Osteoblast (primary cell): ENCODE measurements around the gene SYNDIG1L. TPM values are rescaled to one million over a fixed set of nuclear protein-coding genes. Genes with fewer than 3 reads are reported as not detected.

Source experiments
- DNase-seq: peaks from one replicate; pipeline ENCODE4 v3.0.0; 2011; ENCODE audit warnings: low spot score, mixed read lengths; ENCODE audit not compliant: insufficient read length; ENCODE audit errors: missing footprints
- H2AFZ ChIP-seq: 2 replicates; pipeline ENCODE4 v1.6.0; 2011; ENCODE audit warnings: mild to moderate bottlenecking, low read length
- H3K27ac ChIP-seq: 2 replicates; pipeline ENCODE4 v1.5.1; 2011; ENCODE audit warnings: mild to moderate bottlenecking, low read depth, low read length, moderate library complexity
- H3K27me3 ChIP-seq: 2 replicates; pipeline ENCODE4 v1.6.0; 2012; ENCODE audit warnings: mild to moderate bottlenecking, control low read depth, inconsistent platforms, low read length, moderate library complexity; ENCODE audit not compliant: insufficient read depth
- H3K36me3 ChIP-seq: 2 replicates; pipeline ENCODE4 v1.5.1; 2011; ENCODE audit warnings: mild to moderate bottlenecking, low read length, control low read depth, moderate library complexity; ENCODE audit not compliant: insufficient read depth
- H3K4me1 ChIP-seq: 2 replicates; pipeline ENCODE4 v1.5.1; 2011; ENCODE audit warnings: mild to moderate bottlenecking, low read length, control low read depth, moderate library complexity; ENCODE audit not compliant: insufficient read depth
- H3K4me2 ChIP-seq: 2 replicates; pipeline ENCODE4 v1.6.0; 2011; ENCODE audit warnings: mild to moderate bottlenecking, low read length; ENCODE audit not compliant: insufficient read depth
- H3K4me3 ChIP-seq: fragments of 200-600 bp; sonication (generic); 3 replicates; pipeline ENCODE4 v1.5.1; 2012; ENCODE audit warnings: mild to moderate bottlenecking, low read length, inconsistent platforms; ENCODE audit not compliant: insufficient read depth
- H3K79me2 ChIP-seq: 2 replicates; pipeline ENCODE4 v1.6.0; 2012; ENCODE audit warnings: mild to moderate bottlenecking, low read length, control low read depth, inconsistent platforms; ENCODE audit not compliant: insufficient read depth
- H3K9me3 ChIP-seq: 2 replicates; pipeline ENCODE4 v1.5.1; 2011; ENCODE audit warnings: low read depth, low read length, control low read depth
- H4K20me1 ChIP-seq: 2 replicates; pipeline ENCODE4 v1.6.0; 2012; ENCODE audit warnings: mild to moderate bottlenecking, low read length, control low read depth; ENCODE audit not compliant: insufficient read depth
- CTCF ChIP-seq: IDR thresholded peaks from 2 replicates; pipeline ENCODE4 v1.5.1; 2011; ENCODE audit warnings: mild to moderate bottlenecking, low read depth, low read length, moderate library complexity; ENCODE audit errors: extremely low read depth
- total RNA-seq: library from RNA; depleted of rRNA; stranded (reverse); fragments of >200 nt; gene quantifications from 2 replicates; pipeline ENCODE4 v1.2.3, GENCODE V29; 2012

Gene SYNDIG1L
- total RNA-seq, 1 donor: not detected

- Histone ChIP-seq H3K4me1 (no peaks in the 10 kb centered on the region), H3K4me2 (no peak overlapping the region), H2AFZ (no peak overlapping the region), H3K27ac (no peak overlapping the region), H3K4me3 (no peak overlapping the region), H4K20me1 (no peaks in the 10 kb centered on the region), H3K79me2 (no peaks in the 10 kb centered on the region), H3K36me3 (no peaks in the 10 kb centered on the region), H3K27me3 (peaks cover 23% of the 10 kb centered on the region), H3K9me3 (no peaks in the 10 kb centered on the region)
- TF ChIP-seq CTCF: no peak
- no peak for DNase-seq
Measured at GRCh38 chr14:74434294-74434693, 8.3 kb upstream of the SYNDIG1L start.

GRCh38 chr14:74429991-74430390, 4.0 kb upstream of the SYNDIG1L start:
- H3K79me2 ChIP-seq: no peaks in the 10 kb centered on the region
- H4K20me1 ChIP-seq: no peaks in the 10 kb centered on the region
- H3K27ac ChIP-seq: no peak overlapping the region
- no peak overlapping the region for H2AFZ ChIP-seq
- H3K27me3 ChIP-seq: peaks cover 25% of the 10 kb centered on the region
- no peak for TF ChIP-seq CTCF
- H3K4me2 ChIP-seq: no peak overlapping the region
- H3K4me3 ChIP-seq: no peak overlapping the region
- no peaks in the 10 kb centered on the region for H3K4me1 ChIP-seq
- no peaks in the 10 kb centered on the region for H3K9me3 ChIP-seq
- no peak for DNase-seq
- no peaks in the 10 kb centered on the region for H3K36me3 ChIP-seq

- H3K27ac ChIP-seq: no peak overlapping the region
- no peak overlapping the region for H2AFZ ChIP-seq
- DNase-seq: no peak
- no peaks in the 10 kb centered on the region for H4K20me1 ChIP-seq
- no peak overlapping the region for H3K4me2 ChIP-seq
- no peak overlapping the region for H3K4me3 ChIP-seq
- no peaks in the 10 kb centered on the region for H3K9me3 ChIP-seq
- no peaks in the 10 kb centered on the region for H3K36me3 ChIP-seq
- H3K27me3 ChIP-seq: peaks cover 27% of the 10 kb centered on the region
- H3K79me2 ChIP-seq: no peaks in the 10 kb centered on the region
- H3K4me1 ChIP-seq: no peaks in the 10 kb centered on the region
- no peak for TF ChIP-seq CTCF
Measured at GRCh38 chr14:74429221-74429691, 3.2 kb upstream of the SYNDIG1L start.

- no peaks in the 10 kb centered on the region for H3K4me1 ChIP-seq
- H3K79me2 ChIP-seq: no peaks in the 10 kb centered on the region
- no peak overlapping the region for H2AFZ ChIP-seq
- DNase-seq: no peak
- H3K4me3 ChIP-seq: no peak overlapping the region
- no peak for TF ChIP-seq CTCF
- H3K4me2 ChIP-seq: no peak overlapping the region
- H4K20me1 ChIP-seq: no peaks in the 10 kb centered on the region
- no peaks in the 10 kb centered on the region for H3K9me3 ChIP-seq
- H3K36me3 ChIP-seq: no peaks in the 10 kb centered on the region
- peaks cover 23% of the 10 kb centered on the region for H3K27me3 ChIP-seq
- no peak overlapping the region for H3K27ac ChIP-seq
Measured at GRCh38 chr14:74427651-74428050, 1.6 kb upstream of the SYNDIG1L start.
